Measurements from ENCODE around the gene C12orf56.

Gene C12orf56

GRCh38 chr12:64390275-64390851 is at the start of gene C12orf56:
Gene C12orf56, minus strand, starts transcription at chr12:64390758. Its CDS starts 193 bp downstream, at chr12:64390565.
- DNase-seq: no peak

- no peak for DNase-seq
Observed at GRCh38 chr12:64440100-64440499, 49.5 kb upstream of the C12orf56 start.

- no peak for DNase-seq
Observed at GRCh38 chr12:64433915-64434314, 43.4 kb upstream of the C12orf56 start.

- no peak for DNase-seq
Observed at GRCh38 chr12:64431791-64432190, 41.2 kb upstream of the C12orf56 start.

GRCh38 chr12:64430886-64431285 is 40.3 kb upstream of the C12orf56 start:
- DNase-seq: no peak

- DNase-seq: no peak
Observed at GRCh38 chr12:64428956-64429355, 38.4 kb upstream of the C12orf56 start.

- DNase-seq: no peak
Observed at GRCh38 chr12:64427988-64428387, 37.4 kb upstream of the C12orf56 start.

GRCh38 chr12:64419696-64420095 is 29.1 kb upstream of the C12orf56 start:
- peak in 1 of 2 donors; percentile 2 for DNase-seq

GRCh38 chr12:64418209-64418608 is 27.7 kb upstream of the C12orf56 start:
- no peak for DNase-seq

- no peak for DNase-seq
Observed at GRCh38 chr12:64413884-64414283, 23.3 kb upstream of the C12orf56 start.

- DNase-seq: no peak
Observed at GRCh38 chr12:64412459-64412858, 21.9 kb upstream of the C12orf56 start.

GRCh38 chr12:64411427-64411826 is 20.9 kb upstream of the C12orf56 start:
- no peak for DNase-seq

GRCh38 chr12:64407342-64408223 is 17.0 kb upstream of the C12orf56 start:
- no peak for DNase-seq

GRCh38 chr12:64404470-64405256 is 14.1 kb upstream of the C12orf56 start:
- DNase-seq: peak; percentile 35 to 38

- DNase-seq: peak; percentile 90 to 94
Observed at GRCh38 chr12:64403707-64404469, 13.3 kb upstream of the C12orf56 start, which contains the start of gene XPOT. Gene XPOT, plus strand, starts transcription at chr12:64404392. Its CDS starts 5,644 bp downstream, at chr12:64410036.

GRCh38 chr12:64402181-64402580 is 11.6 kb upstream of the C12orf56 start:
- no peak for DNase-seq

GRCh38 chr12:64400041-64400440 is 9.5 kb upstream of the C12orf56 start:
- no peak for DNase-seq

- DNase-seq: no peak
Observed at GRCh38 chr12:64395739-64396138, 5.2 kb upstream of the C12orf56 start.

GRCh38 chr12:64392221-64392620 is 1.7 kb upstream of the C12orf56 start:
- peak in 1 of 2 donors; percentile 69 for DNase-seq

- DNase-seq: no peak
Observed at GRCh38 chr12:64389154-64389553, 1.4 kb downstream of the C12orf56 start.

GRCh38 chr12:64387197-64387816 is 3.3 kb downstream of the C12orf56 start:
- DNase-seq: no peak

GRCh38 chr12:64385468-64385867 is 5.1 kb downstream of the C12orf56 start:
- DNase-seq: peak in 1 of 2 donors; percentile 29
